Measurements from ENCODE around the gene TMEM91.
A peak's percentile ranks its signal among the peaks of the same experiment; 100 is the strongest.
"Not testable (repeated sequence)": the region's sequence is repeated elsewhere in the genome, so short reads cannot be mapped to it uniquely, and the experiment has no call there.

The TMEM91 gene

DNA sequence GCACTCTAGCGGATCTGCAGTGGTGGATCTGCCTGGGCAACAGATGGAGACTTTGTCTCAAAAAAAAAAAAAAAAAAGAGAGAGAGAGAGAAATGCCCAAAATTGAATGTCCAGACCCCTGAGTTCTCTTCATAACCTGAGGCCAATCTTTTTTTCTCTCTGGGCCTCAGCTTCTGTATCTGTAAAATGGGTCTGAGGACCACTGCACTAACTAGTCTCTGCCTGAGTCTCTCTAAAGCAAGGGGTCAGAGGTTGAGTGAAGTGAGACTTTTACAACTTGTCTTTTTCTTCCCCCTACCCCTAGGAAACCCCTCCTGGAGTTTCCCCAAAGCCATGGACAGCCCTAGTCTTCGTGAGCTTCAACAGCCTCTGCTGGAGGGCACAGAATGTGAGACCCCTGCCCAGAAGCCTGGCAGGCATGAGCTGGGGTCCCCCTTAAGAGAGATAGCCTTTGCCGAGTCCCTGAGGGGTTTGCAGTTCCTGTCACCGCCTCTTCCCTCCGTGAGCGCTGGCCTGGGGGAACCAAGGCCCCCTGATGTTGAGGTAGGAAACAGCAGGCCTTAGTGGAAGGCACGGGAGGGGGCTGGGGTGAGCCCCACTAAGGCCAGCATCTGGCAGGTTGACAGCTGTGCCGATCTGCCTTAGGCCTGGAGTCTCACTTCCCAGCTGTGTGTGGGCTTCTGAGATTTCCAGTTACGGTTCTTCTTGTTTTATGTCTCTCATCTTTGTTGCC is 1.8 kb downstream of the TMEM91 start:
- DNase-seq (ENCODE audit: low read depth, low spot score), result no peak

DNA sequence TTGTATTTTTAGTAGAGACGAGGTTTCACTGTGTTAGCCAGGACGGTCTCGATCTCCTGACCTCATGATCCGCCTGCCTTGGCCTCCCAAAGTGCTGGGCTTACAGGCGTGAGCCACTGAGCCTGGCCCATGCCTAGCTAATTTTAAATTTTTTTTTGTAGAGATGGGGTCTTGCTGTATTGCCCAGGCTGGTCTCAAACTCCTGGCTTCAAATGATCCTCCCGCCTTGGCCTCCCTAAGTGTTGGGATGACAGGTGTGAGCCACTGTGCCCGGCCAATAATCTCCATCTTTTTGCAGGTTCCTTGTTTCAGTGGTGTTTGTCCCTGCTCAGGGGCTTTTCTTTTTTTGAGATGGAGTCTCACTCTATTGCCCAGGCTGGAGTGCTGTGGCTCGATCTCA is 5.2 kb downstream of the TMEM91 start:
- DNase-seq (ENCODE audit: low read depth, low spot score), result not testable (repeated sequence)

DNA sequence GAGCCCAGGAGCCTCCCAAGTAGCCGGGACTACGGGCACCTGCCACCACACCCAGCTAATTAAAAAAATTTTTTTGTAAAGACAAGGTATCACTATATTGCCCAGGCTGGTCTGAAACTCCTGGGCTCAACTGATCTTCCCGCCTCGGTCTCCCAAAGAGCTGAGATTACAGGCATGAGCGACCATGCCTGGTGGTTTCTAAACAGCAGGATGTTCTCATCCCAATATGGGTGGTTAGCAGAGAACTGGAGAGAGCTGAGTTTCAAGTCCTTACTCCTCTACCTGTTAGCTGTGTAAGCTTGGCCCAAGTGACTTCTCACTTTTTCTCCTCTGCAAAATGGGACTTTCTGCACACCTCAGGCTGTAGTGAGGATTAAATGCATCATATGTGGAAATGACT is 8.0 kb downstream of the TMEM91 start:
- no peak for DNase-seq (ENCODE audit: low read depth, low spot score)

DNA sequence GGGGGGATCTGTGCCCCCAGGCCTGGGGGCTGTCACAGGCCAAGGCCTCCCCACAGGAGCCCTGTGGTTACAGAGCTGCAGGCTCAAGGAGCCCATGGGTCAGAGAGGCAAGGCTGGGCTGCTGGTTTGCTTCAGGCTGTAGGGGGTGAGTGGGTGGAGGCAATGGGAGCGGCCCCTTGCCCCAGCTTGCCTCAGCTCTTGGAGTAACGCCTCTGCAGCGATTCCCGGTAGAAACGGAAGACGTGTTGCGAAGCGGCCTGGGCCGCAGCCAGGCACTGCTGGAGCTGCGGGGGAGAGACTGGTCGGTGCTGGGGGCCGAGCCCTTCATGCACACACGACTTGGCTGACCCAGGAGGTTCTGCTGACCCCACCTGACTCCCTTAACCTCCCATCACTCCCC is 10.1 kb downstream of the TMEM91 start:
- DNase-seq (ENCODE audit: low read depth, low spot score), result no peak

DNA sequence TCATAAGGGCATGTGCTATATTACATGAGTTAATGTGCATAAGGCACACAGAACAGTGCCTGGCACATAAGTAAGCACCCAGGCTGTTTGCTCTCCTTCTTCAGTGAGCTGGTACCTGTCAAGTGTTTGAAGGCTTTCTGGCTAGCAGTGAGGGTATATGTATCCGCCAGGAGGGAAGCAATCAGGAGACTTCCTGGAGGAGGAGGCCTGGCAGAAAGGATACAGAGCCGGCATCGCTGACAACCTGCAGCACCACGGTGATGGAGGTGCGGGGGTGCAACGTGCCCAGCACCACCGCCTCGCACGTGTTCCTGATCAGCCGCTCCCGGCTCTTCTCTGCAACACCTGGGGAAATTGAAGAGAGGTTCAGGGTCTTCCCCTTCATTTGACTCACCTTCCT is 15.3 kb downstream of the TMEM91 start:
- DNase-seq (ENCODE audit: low read depth, low spot score), result no peak

DNA sequence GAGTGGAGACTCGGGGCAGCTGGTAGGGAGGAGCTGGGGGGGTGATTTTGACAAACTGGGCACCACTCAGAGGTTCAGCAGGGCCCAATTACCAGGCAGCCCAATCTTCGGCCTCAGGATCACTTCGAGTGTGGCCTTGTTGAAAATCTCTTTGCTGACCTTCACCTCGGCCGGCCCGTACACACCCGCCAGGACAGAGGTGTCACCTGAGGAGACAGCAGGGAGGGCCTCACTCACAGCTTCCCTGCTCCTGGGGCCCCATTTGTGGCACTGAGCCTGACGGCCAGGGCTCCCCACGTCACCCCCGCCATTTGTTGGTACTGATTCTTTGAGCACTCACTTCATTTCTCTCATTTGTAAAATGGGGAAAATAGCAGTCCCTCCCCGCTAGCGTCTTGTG is 16.4 kb downstream of the TMEM91 start:
- DNase-seq (ENCODE audit: low read depth, low spot score), result no peak

DNA sequence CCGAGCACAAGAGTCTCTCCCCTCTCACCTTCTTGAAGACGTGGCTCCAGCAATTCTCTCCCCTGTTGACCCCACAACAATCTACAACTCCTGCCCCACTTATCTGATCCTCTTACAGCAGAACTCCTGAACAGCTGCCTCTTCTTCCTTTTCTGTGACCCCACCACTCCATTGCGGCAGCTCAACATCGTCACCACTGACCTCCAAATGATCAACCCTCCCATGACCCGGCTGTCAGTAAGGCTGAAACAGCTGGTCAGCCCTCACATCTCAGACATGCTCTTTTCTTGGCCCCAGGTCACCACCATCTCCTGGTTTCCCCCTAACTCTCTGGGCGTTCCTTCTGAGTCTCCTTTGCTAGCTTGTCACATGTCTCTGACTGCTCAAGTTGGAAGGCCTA is 19.0 kb downstream of the TMEM91 start:
- DNase-seq (ENCODE audit: low read depth, low spot score), result no peak

DNA sequence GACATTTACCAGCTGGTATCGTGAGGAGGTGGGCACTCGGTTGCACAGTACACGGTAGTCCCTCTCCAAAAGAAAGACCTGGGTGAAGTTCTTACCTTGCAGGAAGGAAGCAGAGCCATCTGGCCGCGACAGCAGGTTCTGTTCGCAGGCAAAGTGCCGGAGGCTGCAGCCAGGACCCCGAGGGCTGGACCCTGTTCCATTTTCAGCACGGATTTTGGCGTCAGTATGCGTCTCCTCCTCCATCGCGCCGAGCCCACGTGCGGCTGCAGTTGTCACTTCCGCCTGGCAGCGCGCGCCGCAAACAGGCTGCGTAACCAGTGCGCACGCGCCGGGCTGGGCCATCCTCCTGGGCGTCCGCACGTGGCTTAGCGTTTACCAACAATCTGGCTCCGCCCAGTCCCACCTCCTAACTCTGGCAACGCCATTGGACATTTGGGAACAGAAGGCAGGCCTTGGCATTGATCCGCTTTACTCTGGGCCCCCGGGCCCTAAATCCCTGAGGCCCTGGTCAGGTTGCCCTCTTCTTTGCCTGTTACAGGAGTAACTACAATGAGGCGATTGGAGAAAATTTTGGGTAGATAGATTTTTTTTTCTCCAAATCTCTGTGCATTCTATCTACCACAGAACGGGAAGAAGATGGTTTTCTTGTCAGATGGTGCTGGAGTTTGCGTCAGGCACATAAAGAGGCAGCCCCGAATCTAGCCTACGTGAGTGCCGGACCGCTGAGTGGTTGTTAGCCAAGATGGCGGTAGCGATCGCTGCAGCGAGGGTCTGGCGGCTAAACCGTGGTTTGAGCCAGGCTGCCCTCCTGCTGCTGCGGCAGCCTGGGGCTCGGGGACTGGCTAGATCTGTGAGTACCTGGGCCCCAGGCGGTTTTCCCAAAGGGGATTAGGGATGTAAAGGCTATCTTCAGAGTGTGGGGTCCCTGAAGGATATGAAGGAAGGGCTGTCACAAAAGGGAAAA is 21.0 kb downstream of the TMEM91 start, which contains the start of the genes BCKDHA and EXOSC5:
Gene BCKDHA (plus strand): TSS at position 733 of the 964 bp plus-strand sequence. CDS start 10 bp downstream, at position 743.
Gene EXOSC5 (minus strand): TSS at position 274 of the 964 bp plus-strand sequence. CDS start 31 bp downstream, at position 243.
- peak; percentile 100 for DNase-seq (ENCODE audit: low read depth, low spot score)

DNA sequence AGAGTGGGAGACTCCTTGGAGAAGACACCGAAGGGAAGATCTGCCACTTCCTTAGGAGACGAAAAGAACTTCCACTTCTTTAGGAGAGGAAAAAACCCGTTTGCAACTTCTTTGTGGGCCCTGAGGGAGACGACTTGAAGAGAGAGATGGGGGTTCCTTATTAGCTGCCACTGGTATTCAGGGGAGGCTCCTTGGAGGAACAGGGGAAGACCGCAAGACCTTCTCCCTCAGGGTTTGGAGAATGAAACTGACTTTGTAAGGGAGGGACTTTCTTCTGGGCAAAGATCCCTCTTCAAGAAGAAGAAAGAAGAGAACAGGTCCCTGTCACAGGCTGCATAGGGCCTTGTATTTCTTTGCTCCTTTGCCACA is 21.7 kb downstream of the TMEM91 start:
- no peak for DNase-seq (ENCODE audit: low read depth, low spot score)

DNA sequence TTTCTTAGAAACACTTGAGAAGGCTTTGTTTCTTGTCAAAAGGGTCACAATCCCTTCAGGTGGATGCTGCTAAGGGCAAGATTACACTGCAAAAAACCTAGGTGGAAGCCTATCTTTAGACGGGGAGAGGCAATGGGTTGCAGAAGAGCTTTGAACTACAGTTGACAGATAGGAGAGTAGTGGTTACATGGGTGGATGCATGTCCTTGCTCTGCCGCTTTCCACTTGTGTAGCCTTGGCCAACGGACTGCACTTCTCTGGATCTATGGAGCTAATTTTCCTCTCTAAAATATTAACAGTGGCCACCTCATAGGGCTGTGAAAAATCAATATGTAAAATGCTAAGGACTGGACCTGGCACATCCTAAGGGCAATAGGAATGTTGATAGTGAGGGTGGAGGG is 22.3 kb downstream of the TMEM91 start:
- DNase-seq (ENCODE audit: low read depth, low spot score), result no peak

DNA sequence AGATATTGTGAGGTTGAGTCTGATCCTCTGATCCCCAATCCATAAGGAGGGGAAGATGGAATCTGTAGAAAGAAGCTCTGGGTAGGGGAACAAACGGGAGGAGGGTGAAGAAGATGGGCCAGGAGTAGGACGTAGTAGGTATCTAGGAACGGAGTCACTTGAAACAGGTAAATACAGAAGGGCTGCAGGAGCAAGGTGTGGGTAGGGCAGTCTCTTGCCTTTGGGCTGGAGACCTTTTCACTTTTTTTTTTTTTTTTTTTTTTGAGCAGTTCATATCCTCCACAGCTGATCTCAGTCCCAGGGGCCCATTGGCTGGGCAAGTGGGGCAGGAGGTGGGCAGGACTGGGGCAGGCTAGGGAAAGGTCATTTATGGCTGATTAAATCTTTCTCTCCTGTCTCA is 22.8 kb downstream of the TMEM91 start:
- DNase-seq (ENCODE audit: low read depth, low spot score), result no peak

DNA sequence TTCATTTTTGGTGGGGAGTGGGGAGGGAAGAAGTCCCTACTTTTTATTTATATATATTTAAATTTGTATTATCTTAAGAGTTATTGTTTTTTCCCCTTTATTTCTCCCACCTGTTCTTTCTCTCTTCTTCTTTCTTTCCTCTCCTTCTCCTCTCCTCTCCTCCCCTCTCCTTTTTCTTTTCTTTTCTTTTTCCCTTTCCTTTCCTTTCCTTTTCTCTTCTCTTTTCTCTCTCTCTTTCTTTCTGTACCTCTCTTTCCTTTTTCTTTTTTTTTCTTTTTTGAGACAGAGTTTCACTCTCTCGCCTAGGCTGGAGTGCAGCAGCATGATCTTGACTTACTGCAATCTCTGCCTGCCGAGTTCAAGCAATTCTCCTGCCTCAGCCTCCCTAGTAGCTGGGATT is 23.2 kb downstream of the TMEM91 start:
- DNase-seq (ENCODE audit: low read depth, low spot score), result no peak

DNA sequence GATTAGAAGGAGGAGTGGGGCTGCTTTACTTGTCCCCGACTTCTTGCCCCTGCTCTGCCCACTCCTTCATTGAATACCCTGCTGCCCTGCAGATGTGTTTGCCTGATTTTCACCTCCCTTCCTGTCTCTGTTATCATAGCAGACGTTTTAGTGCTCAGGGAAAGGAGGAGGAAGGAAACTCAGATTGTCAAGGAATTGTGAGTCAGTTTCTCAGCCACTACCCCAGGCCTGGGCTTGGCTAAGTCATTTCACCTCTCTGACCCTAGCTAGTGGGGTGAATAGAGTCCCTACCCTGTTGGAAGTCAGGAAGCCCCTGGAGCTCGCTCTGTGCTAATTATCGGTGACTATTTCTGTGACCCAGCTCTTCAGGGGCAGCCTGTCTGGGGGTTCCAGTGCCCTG is 25.1 kb downstream of the TMEM91 start:
- no peak for DNase-seq (ENCODE audit: low read depth, low spot score)

DNA sequence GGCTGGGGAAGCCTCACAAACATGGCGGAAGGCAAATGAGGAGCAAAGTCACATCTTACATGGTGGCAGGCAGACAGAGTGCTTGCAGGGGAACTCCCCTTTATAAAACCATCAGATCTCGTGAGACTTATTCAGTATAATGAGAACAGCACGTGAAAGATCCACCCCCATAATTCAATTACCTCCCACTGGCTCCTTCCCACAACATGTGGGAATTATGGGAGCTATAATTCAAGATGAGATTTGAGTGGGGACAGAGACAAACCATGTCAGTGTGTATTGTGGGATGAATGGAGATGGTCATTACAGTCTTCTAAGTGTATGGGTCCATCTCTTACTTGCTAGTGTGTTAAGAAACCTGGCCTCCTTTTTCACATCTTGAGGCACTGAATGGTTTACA is 25.7 kb downstream of the TMEM91 start:
- no peak for DNase-seq (ENCODE audit: low read depth, low spot score)

DNA sequence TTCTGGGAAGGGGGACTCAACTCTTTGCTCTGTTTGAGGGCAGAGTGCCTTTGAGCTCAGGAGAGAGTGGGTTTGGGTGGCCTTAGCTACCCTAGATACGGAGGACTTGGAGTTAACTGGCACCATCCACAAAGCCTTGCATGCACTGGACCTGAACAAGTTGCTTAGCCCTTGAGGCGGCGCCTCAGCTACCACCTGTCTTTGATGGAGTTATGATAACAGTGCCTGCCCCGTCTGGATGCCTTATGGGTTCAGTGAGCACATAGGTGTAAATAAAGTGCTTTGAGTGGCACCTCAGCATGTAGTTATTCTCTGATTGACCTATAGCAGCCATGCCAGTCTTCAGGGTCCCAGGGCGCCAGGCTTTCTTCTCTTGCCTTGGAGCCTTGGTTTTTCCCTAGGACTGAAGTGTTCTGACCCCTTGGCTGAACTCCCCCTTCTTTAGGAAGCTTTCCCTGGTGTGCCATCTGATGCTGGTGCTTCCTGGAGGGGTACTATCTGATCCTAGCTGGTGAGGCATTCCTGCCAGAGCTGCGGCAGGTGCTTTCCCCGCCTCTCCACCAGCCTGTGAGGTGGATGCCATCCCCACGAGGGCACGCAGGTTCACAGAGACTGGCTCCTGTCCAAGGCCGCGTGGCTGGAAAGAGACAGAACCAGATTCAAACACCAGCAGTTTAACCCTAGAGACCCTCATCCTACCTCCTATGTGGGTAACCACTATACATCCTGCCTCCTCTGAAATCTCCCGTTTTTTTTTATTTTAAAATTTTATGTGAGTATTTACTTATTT is 27.0 kb downstream of the TMEM91 start:
- DNase-seq (ENCODE audit: low read depth, low spot score), result no peak

DNA sequence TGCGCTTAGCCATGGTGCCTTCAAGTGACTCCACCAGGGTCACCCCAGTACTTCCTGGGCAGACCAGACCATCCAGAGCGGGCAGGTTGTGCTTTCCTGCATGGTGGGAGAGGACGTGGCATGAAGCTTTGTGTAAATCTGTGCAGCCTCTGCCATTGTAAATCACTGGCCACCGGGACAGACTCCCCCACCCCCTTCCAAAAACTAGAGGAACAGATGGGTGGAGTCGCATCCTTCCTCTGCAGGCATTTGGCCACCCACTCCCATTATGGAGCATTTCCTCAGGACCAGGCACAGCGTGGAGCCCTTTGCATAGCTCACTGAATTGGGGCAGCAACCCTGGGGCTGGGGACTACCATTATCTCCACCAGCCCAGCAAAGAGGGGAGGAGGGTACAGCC is 29.4 kb downstream of the TMEM91 start:
- no peak for DNase-seq (ENCODE audit: low read depth, low spot score)

DNA sequence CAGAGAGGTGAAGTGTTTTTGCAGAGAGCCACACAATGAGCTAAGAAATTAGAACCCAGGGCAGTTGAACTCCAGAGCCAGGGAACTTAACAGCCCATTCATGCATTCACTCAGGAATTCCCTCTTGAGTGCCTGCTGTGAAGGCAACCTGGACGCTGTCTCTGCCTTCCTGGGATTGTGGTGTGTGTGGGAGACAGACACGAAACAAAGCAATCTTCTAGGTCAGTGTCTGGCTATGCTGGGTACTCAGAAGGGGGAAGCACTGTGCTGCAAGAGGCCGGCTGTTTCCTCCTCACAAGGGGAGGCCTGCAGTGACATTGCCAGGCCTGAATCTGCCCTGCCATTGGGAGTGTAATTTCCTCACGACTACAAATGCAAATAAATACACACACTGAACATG is 30.9 kb downstream of the TMEM91 start:
- no peak for DNase-seq (ENCODE audit: low read depth, low spot score)

DNA sequence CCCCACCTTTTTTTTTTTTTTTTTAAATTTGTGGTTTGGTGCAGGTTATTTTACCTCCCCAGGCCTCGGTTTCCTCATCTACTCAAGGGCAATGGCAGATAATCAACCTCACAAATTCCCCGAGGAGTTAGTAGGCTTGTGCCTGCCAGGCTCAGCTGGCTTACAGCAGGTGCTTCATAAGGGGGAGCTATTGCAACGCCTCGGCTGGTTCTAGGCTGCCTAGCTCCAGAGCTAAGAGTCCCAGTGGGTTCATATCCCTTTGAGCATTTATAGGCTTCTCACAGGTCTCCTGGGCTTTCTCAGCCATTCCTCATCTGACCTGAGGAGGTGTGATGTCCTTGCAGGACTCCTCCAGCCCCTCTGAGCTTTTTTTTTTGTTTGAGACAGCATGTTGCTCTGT is 31.9 kb downstream of the TMEM91 start:
- no peak for DNase-seq (ENCODE audit: low read depth, low spot score)

DNA sequence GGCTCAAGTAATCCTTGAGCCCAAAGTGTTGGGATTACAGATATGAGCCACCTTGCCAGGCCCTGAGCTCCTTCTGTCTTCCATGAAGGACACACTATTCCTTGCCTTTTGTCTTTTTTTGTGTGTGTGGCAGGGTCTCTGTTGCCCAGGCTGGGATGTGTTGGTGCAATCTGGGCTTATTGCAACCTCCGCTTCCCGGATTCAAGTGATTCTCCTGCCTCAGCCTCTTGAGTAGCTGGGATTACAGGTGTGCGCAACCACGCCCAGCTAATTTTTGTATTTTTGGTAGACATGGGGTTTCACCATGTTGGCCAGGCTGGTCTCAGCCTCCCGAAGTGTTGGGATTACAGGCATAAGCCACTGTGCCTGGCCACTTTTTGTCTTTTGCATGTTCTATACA is 32.5 kb downstream of the TMEM91 start:
- DNase-seq (ENCODE audit: low read depth, low spot score), result not testable (repeated sequence)

DNA sequence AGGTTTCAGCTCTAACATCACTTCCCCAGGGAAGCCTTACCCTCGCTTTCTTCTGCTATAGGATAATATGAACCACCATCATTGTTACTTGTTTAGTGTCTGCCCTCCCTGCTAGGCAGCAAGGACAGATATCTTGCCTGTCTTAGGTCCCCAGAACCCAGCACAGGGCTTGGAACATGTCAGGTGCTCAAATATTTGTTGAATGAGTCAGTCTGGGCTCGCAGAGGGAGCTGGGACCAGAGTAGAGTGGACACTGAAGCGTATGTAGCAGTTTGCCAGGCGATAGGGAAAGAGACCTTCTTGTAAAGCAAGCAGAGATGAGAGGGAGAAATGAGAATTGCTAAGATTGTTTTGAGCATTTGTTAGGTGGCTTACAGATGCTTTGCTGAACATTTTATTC is 33.0 kb downstream of the TMEM91 start:
- no peak for DNase-seq (ENCODE audit: low read depth, low spot score)

DNA sequence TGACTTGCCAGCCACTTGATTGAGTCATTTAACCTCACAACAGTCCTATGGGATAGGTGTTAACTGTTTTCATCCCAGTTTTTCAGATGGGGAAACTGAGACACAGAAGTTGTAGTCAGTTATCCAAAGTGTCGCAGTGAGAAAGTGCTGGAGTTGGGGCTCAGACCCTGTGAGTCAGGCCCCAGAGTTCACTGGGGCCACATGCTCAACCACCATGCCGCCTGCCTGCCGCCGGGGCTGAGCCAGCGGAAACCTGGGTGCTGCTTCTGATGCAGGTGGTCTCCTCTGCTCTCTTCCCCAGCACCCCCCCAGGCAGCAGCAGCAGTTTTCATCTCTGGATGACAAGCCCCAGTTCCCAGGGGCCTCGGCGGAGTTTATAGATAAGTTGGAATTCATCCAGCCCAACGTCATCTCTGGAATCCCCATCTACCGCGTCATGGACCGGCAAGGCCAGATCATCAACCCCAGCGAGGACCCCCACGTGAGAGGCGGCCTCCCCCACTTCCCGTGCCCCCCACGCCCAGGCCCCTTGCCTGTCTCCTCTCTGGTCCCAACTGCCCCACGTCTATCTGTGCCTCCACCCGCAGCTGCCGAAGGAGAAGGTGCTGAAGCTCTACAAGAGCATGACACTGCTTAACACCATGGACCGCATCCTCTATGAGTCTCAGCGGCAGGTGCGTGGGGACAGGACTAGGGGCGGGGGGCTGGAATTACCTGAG is 34.2 kb downstream of the TMEM91 start:
- DNase-seq (ENCODE audit: low read depth, low spot score), result no peak

Measured in smooth muscle cell of the brain vasculature (primary cell).